ENCODE measurements around the gene TRAF1.

DNA sequence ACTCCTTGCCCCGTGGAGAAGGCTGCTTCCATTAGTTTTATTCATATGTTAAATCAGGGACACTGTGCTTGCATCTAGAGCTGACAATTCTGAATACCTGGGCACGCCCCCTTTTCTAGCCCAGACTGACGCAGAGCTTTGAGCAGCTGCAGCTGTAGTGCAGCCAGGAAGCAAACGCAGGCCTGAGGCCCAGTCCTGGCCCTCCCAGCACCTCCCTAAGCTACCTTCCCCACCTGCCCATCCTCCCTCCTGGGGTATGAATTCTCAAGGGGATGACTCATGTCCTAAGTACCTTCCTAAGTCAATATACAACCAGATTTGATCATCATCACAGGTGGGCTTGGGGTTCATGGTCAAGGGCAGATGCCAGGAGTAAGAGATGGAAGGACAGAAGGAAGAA is 53.1 kb downstream of the TRAF1 start:
- TF ChIP-seq, protein P1, sequence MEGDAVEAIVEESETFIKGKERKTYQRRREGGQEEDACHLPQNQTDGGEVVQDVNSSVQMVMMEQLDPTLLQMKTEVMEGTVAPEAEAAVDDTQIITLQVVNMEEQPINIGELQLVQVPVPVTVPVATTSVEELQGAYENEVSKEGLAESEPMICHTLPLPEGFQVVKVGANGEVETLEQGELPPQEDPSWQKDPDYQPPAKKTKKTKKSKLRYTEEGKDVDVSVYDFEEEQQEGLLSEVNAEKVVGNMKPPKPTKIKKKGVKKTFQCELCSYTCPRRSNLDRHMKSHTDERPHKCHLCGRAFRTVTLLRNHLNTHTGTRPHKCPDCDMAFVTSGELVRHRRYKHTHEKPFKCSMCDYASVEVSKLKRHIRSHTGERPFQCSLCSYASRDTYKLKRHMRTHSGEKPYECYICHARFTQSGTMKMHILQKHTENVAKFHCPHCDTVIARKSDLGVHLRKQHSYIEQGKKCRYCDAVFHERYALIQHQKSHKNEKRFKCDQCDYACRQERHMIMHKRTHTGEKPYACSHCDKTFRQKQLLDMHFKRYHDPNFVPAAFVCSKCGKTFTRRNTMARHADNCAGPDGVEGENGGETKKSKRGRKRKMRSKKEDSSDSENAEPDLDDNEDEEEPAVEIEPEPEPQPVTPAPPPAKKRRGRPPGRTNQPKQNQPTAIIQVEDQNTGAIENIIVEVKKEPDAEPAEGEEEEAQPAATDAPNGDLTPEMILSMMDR (IDR thresholded peaks at IDR 0.05), result no peak
- TF ChIP-seq EP300 (IDR thresholded peaks at IDR 0.05; ENCODE audit: low read depth) (no peak), POLR2A (IDR thresholded peaks at IDR 0.05) (no peak), POLR2AphosphoS5 (IDR thresholded peaks at IDR 0.05) (no peak)
